ENCODE data around the gene TUSC2.

The TUSC2 gene

DNA sequence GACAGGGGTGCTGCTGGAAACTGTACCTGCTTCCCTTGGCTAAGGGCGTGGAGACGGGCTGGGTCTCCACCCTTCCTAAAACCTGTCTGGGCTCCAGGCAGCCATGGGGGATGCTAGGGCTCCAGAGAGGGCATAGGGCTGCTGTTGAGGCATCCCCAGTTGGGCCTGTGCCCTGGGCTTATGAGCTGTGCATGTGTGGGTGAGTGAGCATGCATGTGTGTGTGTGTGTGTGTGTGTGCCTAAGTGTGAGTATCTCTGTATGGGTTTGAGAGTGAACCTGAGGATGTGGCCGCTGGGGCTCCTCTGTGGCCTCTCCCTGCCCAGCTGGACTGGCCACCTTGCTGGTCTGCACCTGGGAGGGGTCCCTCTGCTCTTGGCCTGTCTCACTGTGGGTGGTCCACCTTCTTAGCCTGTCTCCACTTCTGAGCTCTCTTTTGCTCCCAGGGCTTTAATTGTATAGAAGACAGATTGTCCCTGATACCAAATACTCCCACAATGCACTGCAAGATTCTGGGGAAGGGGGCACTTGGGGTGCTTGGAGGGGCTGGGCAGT is 43.2 kb upstream of the TUSC2 start:
- H3K4me3 ChIP-seq (ENCODE audit: low read depth, low read length) = no peak overlapping the region
- TF ChIP-seq, protein P1, sequence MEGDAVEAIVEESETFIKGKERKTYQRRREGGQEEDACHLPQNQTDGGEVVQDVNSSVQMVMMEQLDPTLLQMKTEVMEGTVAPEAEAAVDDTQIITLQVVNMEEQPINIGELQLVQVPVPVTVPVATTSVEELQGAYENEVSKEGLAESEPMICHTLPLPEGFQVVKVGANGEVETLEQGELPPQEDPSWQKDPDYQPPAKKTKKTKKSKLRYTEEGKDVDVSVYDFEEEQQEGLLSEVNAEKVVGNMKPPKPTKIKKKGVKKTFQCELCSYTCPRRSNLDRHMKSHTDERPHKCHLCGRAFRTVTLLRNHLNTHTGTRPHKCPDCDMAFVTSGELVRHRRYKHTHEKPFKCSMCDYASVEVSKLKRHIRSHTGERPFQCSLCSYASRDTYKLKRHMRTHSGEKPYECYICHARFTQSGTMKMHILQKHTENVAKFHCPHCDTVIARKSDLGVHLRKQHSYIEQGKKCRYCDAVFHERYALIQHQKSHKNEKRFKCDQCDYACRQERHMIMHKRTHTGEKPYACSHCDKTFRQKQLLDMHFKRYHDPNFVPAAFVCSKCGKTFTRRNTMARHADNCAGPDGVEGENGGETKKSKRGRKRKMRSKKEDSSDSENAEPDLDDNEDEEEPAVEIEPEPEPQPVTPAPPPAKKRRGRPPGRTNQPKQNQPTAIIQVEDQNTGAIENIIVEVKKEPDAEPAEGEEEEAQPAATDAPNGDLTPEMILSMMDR (conservative IDR thresholded peaks at IDR 0.05; ENCODE audit: low read depth, low read length) = no peak

GRCh38 chr3:50370594-50370993 is 42.6 kb upstream of the TUSC2 start:
- peak; percentile 74 for DNase-seq (ENCODE audit: low read depth)
- H3K4me3 ChIP-seq (ENCODE audit: low read depth, low read length) = no peak overlapping the region
- TF ChIP-seq, protein P1 (conservative IDR thresholded peaks at IDR 0.05; ENCODE audit: low read depth, low read length) = peak; percentile 53

More for the DNA sequence above, 43.2 kb upstream of the TUSC2 start:
- DNase-seq (ENCODE audit: low read depth) = no peak

DNA sequence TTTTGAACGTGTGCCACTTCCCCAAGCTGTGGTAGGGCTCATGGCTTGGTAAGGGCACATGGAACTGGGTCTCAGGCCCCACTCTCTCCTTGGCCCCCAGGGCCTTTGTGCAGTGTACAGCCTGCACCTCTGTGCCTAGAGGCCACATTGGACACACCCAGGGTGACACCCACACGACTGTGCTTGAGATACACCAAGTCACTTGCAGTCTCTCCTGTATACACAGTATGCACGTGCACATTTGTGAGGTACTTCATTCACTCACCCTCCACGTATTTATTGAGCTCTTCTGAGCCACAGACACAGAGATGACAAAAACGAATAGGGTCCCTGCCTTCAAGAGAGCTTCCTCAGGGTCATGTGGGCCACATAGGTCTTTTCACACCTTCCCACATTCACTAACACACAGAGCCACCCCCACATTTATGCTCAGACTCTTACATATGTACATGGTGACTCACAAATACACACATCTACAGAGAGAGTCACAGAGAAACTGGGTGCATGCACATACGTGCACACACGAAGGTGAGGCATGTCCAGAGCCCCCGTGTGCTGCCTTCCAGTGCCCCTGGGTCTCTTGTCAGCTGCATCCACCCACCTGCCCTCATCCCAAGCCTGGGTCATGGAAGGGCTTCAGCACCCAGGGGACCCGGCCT is 41.1 kb upstream of the TUSC2 start:
- DNase-seq (ENCODE audit: low read depth) = no peak
- TF ChIP-seq, protein P1 (conservative IDR thresholded peaks at IDR 0.05; ENCODE audit: low read depth, low read length) = no peak
- H3K4me3 ChIP-seq (ENCODE audit: low read depth, low read length) = no peak overlapping the region

DNA sequence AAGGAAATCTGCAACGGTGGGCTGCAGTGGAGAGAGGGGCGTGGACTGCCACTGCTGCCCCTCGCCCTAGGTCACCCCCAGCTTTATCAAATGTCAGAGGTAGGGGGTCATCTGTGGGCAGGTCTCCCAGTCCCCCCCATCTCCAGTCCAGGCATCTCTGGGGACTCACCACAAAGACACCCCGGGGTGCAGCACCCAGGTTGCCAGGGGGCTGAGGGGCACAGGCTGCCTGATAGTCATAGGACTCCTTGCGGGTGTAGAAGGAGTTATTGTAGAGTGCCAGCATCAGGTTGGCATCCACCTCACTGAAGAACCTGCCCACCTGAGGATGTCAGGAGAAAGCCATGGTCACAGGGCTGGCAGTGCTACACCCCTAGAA is 37.8 kb upstream of the TUSC2 start:
- DNase-seq (ENCODE audit: low read depth) = no peak
- no peak overlapping the region for H3K4me3 ChIP-seq (ENCODE audit: low read depth, low read length)
- TF ChIP-seq, protein P1 (conservative IDR thresholded peaks at IDR 0.05; ENCODE audit: low read depth, low read length) = no peak

DNA sequence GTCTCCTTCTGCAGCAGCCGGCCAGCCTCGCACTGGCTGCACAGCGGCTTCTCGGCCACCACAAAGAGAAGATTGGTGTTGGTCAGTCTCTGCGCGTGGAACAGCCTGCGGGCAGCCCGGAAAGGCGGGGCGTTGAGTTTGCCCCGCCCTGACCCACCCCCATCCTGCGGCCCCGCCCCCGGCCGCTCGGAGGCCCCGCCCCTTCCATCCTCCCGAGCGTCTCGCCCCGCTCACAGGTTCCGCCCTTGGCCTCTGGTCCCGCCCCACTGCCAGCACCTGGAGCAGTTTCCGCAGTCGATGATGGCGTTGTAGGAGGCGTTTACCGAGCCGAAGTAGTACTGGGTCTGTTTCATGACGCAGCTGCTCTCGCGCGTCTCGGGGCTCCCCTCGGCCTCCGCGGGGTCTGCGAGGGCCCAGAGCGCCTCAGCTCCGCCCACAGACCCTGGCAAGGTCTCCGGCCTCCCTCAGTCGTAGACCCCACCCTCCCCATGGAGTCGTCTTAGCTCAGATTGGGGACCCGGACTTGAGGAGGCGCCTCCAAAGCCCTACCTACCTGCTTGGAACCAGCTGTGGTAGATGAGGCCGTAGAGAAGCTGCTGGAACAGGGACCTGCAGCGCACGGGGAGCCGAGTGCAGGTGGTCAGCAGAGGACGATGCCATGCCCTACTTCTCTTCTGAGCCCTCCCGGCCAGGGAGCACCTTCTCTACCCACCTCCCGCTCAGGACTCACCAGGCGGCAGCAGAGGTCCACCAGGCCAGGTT is 37.2 kb upstream of the TUSC2 start:
- peak; percentile 70 for DNase-seq (ENCODE audit: low read depth)
- peak overlapping the region; percentile 56 for H3K4me3 ChIP-seq (ENCODE audit: low read depth, low read length)
- TF ChIP-seq, protein P1 (conservative IDR thresholded peaks at IDR 0.05; ENCODE audit: low read depth, low read length) = no peak

DNA sequence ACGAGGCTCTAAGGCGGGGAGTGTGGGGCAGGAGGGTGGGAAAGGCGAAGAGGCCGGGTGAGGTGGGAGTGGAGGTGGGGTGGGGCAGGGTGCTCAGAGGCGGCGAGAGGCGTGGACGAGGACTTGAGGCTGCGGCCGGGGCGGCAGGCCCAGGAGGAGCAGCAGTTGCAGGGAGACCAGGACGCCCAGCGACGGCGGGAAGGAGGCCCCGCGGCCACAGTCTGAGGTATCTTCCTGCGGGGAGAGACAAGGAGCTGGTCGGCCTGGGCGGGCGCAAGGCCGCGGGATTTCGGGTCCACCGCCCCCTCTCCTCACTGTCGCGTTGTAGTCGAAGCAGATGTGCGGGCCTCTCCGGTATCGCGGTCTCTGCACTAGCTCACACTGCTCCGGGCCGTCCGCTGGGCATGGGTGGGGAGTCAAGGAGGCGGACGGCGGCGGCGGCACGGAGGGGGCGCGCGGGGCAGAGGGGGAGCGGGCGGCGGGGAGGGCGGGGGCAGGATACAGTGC is 36.6 kb upstream of the TUSC2 start:
- no peak for DNase-seq (ENCODE audit: low read depth)
- TF ChIP-seq, protein P1 (conservative IDR thresholded peaks at IDR 0.05; ENCODE audit: low read depth, low read length) = no peak
- peak overlapping the region; percentile 56 for H3K4me3 ChIP-seq (ENCODE audit: low read depth, low read length)

Data from choroid plexus epithelial cell (primary cell).